ENCODE measurements around the gene SMC4.

- no peak for TF ChIP-seq CTCF (IDR thresholded peaks at IDR 0.05)
- no peak for TF ChIP-seq POLR2A (IDR thresholded peaks at IDR 0.05)
Measured at GRCh38 chr3:160444411-160444810, 45.0 kb downstream of the SMC4 start.

Measured in testis (tissue), 2 donors.